ENCODE measurements around the gene DIDO1. TPM values are rescaled to one million over a fixed set of nuclear protein-coding genes. Genes with fewer than 3 reads are reported as not detected.

Gene DIDO1
- total RNA-seq, 4 donors from 2014 or later = 67.7 to 92.9 (median 72.2) TPM

DNA sequence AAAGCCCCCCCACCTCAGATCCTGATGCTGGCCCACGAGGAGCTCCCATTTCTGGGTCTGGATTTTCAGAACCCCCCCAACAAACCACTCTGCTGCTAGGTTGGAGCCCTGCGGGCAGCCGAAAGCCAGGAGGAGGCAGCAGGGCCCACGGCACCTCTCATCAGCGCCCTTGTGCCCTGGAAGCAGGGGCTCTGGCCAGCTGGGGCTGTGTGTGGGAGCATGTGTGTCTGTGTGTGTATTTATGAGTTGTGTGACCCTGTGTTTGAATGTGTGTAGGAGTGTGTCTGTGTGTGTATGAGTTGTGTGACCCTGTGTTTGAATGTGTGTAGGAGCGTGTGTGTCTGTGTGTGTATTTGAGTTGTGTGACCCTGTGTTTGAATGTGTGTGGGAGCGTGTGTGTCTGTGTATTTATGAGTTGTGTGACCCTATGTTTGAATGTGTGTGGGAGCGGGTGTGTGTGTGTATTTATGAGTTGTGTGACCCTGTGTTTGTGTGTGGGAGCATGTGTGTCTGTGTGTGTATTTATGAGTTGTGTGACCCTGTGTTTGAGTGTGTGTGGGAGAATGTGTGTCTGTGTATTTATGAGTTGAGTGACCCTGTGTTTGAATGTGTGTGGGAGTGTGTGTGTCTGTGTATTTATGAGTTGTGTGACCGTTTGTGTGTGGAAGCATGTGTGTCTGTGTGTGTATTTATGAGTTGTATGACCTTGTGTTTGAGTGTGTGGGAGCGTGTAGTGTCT, 45.1 kb upstream of the DIDO1 start:
- Histone ChIP-seq H3K27ac (no peak overlapping the region), H3K9me3 (no peaks in the 10 kb centered on the region), H3K4me1 (peaks cover 5 to 7% of the 10 kb centered on the region in 2 donors), H3K36me3 (no peaks in the 10 kb centered on the region), H3K27me3 (peaks cover 13% of the 10 kb centered on the region), H3K4me3 (replicated peaks in 1 of 3) (no peak overlapping the region)
- intact Hi-C loops (cut with DNase I) = no loop called here
- TF ChIP-seq, protein P1, sequence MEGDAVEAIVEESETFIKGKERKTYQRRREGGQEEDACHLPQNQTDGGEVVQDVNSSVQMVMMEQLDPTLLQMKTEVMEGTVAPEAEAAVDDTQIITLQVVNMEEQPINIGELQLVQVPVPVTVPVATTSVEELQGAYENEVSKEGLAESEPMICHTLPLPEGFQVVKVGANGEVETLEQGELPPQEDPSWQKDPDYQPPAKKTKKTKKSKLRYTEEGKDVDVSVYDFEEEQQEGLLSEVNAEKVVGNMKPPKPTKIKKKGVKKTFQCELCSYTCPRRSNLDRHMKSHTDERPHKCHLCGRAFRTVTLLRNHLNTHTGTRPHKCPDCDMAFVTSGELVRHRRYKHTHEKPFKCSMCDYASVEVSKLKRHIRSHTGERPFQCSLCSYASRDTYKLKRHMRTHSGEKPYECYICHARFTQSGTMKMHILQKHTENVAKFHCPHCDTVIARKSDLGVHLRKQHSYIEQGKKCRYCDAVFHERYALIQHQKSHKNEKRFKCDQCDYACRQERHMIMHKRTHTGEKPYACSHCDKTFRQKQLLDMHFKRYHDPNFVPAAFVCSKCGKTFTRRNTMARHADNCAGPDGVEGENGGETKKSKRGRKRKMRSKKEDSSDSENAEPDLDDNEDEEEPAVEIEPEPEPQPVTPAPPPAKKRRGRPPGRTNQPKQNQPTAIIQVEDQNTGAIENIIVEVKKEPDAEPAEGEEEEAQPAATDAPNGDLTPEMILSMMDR (IDR thresholded peaks at IDR 0.05) = no peak
- TF ChIP-seq POLR2A (IDR thresholded peaks at IDR 0.05) = no peak
- DNase-seq = no peak
- WGBS, 2 donors = 70 to 73% methylated on average over 8 to 10 of the region's 10 CpGs

DNA sequence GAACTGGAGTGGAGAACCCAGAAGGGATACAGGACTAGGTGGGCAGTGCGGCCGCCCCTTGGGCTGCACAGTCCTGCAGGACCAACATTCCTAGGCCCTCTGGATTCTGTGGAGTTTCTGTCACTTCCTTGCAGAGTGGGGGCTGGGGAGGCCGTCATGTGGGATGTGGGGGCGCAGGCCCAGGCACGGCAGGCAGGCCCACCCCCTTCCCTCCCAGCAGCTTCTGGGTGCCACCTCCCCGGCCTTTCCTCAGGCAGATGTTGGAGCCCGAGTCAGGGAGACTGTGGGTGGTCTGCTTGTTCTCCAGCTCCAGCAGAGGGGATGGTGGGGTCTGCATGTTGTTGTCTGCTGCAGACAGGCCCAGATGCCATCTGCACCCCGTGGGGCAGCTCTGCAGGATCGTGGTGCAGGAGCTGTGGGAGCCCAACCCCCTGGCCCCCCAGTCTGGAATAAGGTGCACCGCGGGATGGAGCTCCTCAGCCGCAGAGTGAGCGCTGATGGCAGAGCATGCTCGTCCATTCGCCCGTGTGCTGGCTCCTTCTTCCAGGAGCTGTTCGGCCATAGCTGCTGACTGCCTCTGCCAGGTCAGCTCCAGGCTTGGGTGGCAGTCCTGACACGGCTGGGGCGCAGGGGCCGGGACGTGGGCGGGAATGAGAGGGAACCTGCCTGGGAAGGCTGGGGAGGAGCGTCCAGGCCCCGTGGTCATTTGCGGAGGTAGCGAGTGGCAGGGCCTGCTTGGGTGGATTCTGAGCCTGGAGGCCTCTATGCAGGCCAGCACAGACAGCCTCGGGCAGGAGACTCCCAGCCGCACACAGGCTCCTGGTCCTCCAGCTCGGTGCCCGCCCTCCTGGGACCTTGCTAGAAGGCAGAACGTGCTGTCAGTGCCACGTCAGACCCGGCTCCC, 44.3 kb upstream of the DIDO1 start:
- H3K27ac ChIP-seq = no peak overlapping the region
- 48 to 56% methylated on average over 11 to 12 of the region's 33 CpGs for WGBS, 2 donors
- DNase-seq = no peak
- intact Hi-C loops (cut with DNase I) = no loop called here
- no peaks in the 10 kb centered on the region for H3K36me3 ChIP-seq
- H3K4me1 ChIP-seq = peaks cover 5 to 7% of the 10 kb centered on the region in 2 donors
- TF ChIP-seq, protein P1 (IDR thresholded peaks at IDR 0.05) = no peak
- TF ChIP-seq POLR2A (IDR thresholded peaks at IDR 0.05) = no peak
- no peaks in the 10 kb centered on the region for H3K9me3 ChIP-seq
- peaks cover 13% of the 10 kb centered on the region for H3K27me3 ChIP-seq
- no peak overlapping the region for H3K4me3 ChIP-seq (replicated peaks in 1 of 3)

DNA sequence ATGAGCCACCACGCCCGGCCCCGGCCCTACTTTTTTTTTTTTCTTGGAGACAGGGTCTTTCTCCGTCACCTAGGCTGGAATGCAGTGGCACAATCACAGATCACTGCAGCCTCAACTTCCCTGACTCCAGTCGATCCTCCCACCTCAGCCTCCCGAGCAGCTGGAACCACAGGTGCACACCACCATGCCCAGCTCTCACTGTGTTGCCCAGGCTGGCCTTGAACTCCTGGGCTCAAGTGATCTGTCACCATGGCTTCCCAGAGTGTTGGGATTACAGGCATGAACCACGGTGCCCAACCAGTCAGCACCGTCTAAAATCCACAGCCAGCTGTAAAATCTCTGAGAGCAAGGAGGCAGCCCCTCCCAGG, 43.6 kb upstream of the DIDO1 start:
- intact Hi-C loops (cut with DNase I) = no loop called here
- Histone ChIP-seq H3K36me3 (no peaks in the 10 kb centered on the region), H3K27me3 (peaks cover 12% of the 10 kb centered on the region), H3K27ac (no peak overlapping the region), H3K9me3 (no peaks in the 10 kb centered on the region), H3K4me3 (replicated peaks in 1 of 3) (no peak overlapping the region), H3K4me1 (peaks cover 5 to 7% of the 10 kb centered on the region in 2 donors)
- TF ChIP-seq, protein P1 (IDR thresholded peaks at IDR 0.05) = no peak
- no peak for TF ChIP-seq POLR2A (IDR thresholded peaks at IDR 0.05)
- no peak for DNase-seq
- 79 to 86% methylated on average over 8 of the region's 8 CpGs for WGBS, 2 donors

DNA sequence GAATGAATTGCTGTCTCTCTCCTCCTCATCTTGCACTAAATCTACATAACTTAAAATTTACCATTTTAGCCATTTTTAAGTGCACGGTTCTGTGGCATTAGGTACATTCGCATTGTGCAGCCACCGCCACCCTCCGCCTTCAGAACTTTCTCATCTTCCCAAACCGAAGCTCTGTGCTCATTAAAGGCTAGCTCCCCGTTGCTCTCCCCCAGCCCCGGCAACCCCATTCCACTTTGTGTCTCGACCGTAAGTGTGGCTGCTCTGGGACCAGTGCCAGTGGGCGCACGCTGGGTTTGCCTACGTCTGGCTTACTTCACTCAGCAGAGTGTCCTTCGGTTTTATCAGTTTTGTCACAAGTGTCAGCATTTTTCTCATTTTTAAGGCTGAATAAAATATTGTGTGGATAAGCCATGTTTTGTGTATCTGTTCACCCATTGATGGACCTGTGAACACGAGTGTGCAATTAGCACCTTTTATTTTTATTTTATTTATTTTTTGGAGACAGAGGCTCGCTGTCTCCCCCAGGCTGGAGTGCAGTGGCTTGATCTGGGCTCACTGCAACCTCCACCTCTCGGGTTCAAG, 43.0 kb upstream of the DIDO1 start:
- Histone ChIP-seq H3K36me3 (no peaks in the 10 kb centered on the region), H3K4me1 (peaks cover 5 to 7% of the 10 kb centered on the region in 2 donors), H3K27me3 (peaks cover 9% of the 10 kb centered on the region), H3K27ac (no peak overlapping the region), H3K4me3 (replicated peaks in 1 of 3) (no peak overlapping the region), H3K9me3 (no peaks in the 10 kb centered on the region)
- TF ChIP-seq, protein P1 (IDR thresholded peaks at IDR 0.05) = no peak
- TF ChIP-seq POLR2A (IDR thresholded peaks at IDR 0.05) = no peak
- 55 to 56% methylated on average over 16 of the region's 16 CpGs for WGBS, 2 donors
- intact Hi-C loops (cut with DNase I) = no loop called here
- no peak for DNase-seq
